H9 (cell line): Measurements from ENCODE around the gene CFAP97D2. TPM values are rescaled to one million over a fixed set of nuclear protein-coding genes. Genes with fewer than 3 reads are reported as not detected.

Experiments used
- DNase-seq: peaks from one replicate; pipeline ENCODE4 v3.0.0-alpha.2; 2017
- H2AFZ ChIP-seq: one replicate; pipeline ENCODE4 v1.6.1; 2013; ENCODE audit warnings: mild to moderate bottlenecking, low read length, control low read depth, moderate library complexity
- H2AK5ac ChIP-seq: 2 replicates; pipeline ENCODE4 v1.6.1; 2013; ENCODE audit warnings: low read length, control low read depth, mixed read lengths; ENCODE audit not compliant: insufficient read length
- H2BK120ac ChIP-seq: one replicate; pipeline ENCODE4 v1.6.1; 2013; ENCODE audit warnings: low read depth, mild to moderate bottlenecking, low read length, control low read depth, inconsistent platforms; ENCODE audit not compliant: poor library complexity, severe bottlenecking
- H2BK12ac ChIP-seq: 2 replicates; pipeline ENCODE4 v1.6.1; 2013; ENCODE audit warnings: low read length, control low read depth, mixed read lengths, low read depth; ENCODE audit not compliant: insufficient read length
- H2BK15ac ChIP-seq: 2 replicates; pipeline ENCODE4 v1.6.1; 2013; ENCODE audit warnings: low read depth, low read length, control low read depth
- H2BK20ac ChIP-seq: one replicate; pipeline ENCODE4 v1.6.1; 2013; ENCODE audit warnings: low read depth, mild to moderate bottlenecking, low read length, control low read depth, inconsistent platforms; ENCODE audit not compliant: poor library complexity, severe bottlenecking
- H2BK5ac ChIP-seq: 2 replicates; pipeline ENCODE4 v1.6.1; 2013; ENCODE audit warnings: low read length, control low read depth, mixed read lengths; ENCODE audit not compliant: insufficient read length
- H3K14ac ChIP-seq: 2 replicates; pipeline ENCODE4 v1.6.1; 2013; ENCODE audit warnings: low read length, control low read depth; ENCODE audit not compliant: insufficient read depth
- H3K18ac ChIP-seq: 2 replicates; pipeline ENCODE4 v1.6.1; 2013; ENCODE audit warnings: low read depth, mild to moderate bottlenecking, mixed read lengths, low read length, control low read depth; ENCODE audit not compliant: insufficient read length
- H3K23ac ChIP-seq: 2 replicates; pipeline ENCODE4 v1.6.1; 2013; ENCODE audit warnings: low read length, control low read depth, mixed read lengths, low read depth; ENCODE audit not compliant: insufficient read length
- H3K23me2 ChIP-seq: 2 replicates; pipeline ENCODE4 v1.6.1; 2013; ENCODE audit warnings: low read depth, mild to moderate bottlenecking, mixed read lengths, low read length, control low read depth; ENCODE audit not compliant: insufficient read length, poor library complexity, severe bottlenecking
- H3K27ac ChIP-seq: 2 replicates; pipeline ENCODE4 v1.5.1; 2013; ENCODE audit warnings: low read length, control low read depth, mixed read lengths, low read depth; ENCODE audit not compliant: insufficient read length
- H3K27me3 ChIP-seq: 2 replicates; pipeline ENCODE4 v1.6.1; 2013; ENCODE audit warnings: low read length, control low read depth, inconsistent platforms; ENCODE audit not compliant: insufficient read depth
- H3K4ac ChIP-seq: 2 replicates; pipeline ENCODE4 v1.6.1; 2013; ENCODE audit warnings: low read depth, mild to moderate bottlenecking, control low read depth, inconsistent platforms, low read length, moderate library complexity
- H3K4me1 ChIP-seq: 2 replicates; pipeline ENCODE4 v1.6.1; 2013; ENCODE audit warnings: low read length, control low read depth, inconsistent platforms; ENCODE audit not compliant: insufficient read depth
- H3K4me2 ChIP-seq: 2 replicates; pipeline ENCODE4 v1.6.1; 2013; ENCODE audit warnings: low read length, control low read depth, mixed read lengths; ENCODE audit not compliant: insufficient read length, insufficient read depth
- H3K56ac ChIP-seq: 2 replicates; pipeline ENCODE4 v1.6.1; 2013; ENCODE audit warnings: low read depth, mild to moderate bottlenecking, mixed read lengths, low read length, control low read depth; ENCODE audit not compliant: insufficient read length
- H3K79me1 ChIP-seq: 2 replicates; pipeline ENCODE4 v1.6.1; 2013; ENCODE audit warnings: low read depth, mild to moderate bottlenecking, moderate library complexity, low read length, control low read depth, inconsistent platforms; ENCODE audit not compliant: insufficient read depth, poor library complexity, severe bottlenecking
- H3K79me2 ChIP-seq: 2 replicates; pipeline ENCODE4 v1.6.1; 2013; ENCODE audit warnings: low read length, control low read depth, inconsistent platforms; ENCODE audit not compliant: insufficient read depth
- H3K9ac ChIP-seq: 2 replicates; pipeline ENCODE4 v1.6.1; 2013; ENCODE audit warnings: low read length, control low read depth, mixed read lengths; ENCODE audit not compliant: insufficient read length; ENCODE audit errors: extremely low read depth
- H3K9me3 ChIP-seq: one replicate; pipeline ENCODE4 v1.6.1; 2013; ENCODE audit warnings: low read depth, low read length, inconsistent platforms; ENCODE audit not compliant: control insufficient read depth
- H3T11ph ChIP-seq: one replicate; pipeline ENCODE4 v1.6.1; 2013; ENCODE audit warnings: mild to moderate bottlenecking, low read length, control low read depth, inconsistent platforms
- H4K20me1 ChIP-seq: one replicate; pipeline ENCODE4 v1.6.1; 2013; ENCODE audit not compliant: control insufficient read depth, insufficient read length, insufficient read depth
- H4K5ac ChIP-seq: 2 replicates; pipeline ENCODE4 v1.6.1; 2013; ENCODE audit warnings: low read depth, mild to moderate bottlenecking, mixed read lengths, low read length, control low read depth; ENCODE audit not compliant: insufficient read length
- H4K8ac ChIP-seq: replicated peaks from 2 replicates; pipeline ENCODE4 v1.6.1; 2013; ENCODE audit warnings: low read length, control low read depth, mixed read lengths, low read depth; ENCODE audit not compliant: insufficient read length
- H4K91ac ChIP-seq: 2 replicates; pipeline ENCODE4 v1.6.1; 2013; ENCODE audit warnings: low read depth, mild to moderate bottlenecking, moderate library complexity, mixed read lengths, low read length, control low read depth; ENCODE audit not compliant: insufficient read length
- H3K27ac Mint-ChIP-seq, 3 experiments: 2 replicates in 2 of 3; 3 replicates in 1 of 3; pipeline ENCODE4 v1.8.0; 2020 to 2021; ENCODE audit warnings: mixed read lengths in 3 of 3, mild to moderate bottlenecking in 1 of 3, moderate library complexity in 1 of 3
- H3K27me3 Mint-ChIP-seq: 2 replicates; pipeline ENCODE4 v1.8.0; 2021; ENCODE audit warnings: low read depth, mild to moderate bottlenecking, moderate library complexity, mixed read lengths
- H3K36me3 Mint-ChIP-seq, 3 experiments: 2 replicates in 2 of 3; 3 replicates in 1 of 3; pipeline ENCODE4 v1.8.0; 2020 to 2021; ENCODE audit warnings: low read depth in 3 of 3, mixed read lengths in 3 of 3; ENCODE audit not compliant: insufficient read depth in 1 of 3
- H3K4me1 Mint-ChIP-seq, 2 experiments: 2 replicates each; pipeline ENCODE4 v1.8.0; 2020; ENCODE audit warnings: mixed read lengths in 2 of 2
- H3K4me3 Mint-ChIP-seq, 2 experiments: 2 replicates in 1 of 2; 3 replicates in 1 of 2; pipeline ENCODE4 v1.8.0; 2020 to 2021; ENCODE audit warnings: mild to moderate bottlenecking in 2 of 2, mixed read lengths in 2 of 2, moderate library complexity in 1 of 2
- H3K9me3 Mint-ChIP-seq, 2 experiments: 2 replicates in 1 of 2; 3 replicates in 1 of 2; pipeline ENCODE4 v1.8.0; 2020; ENCODE audit warnings: mild to moderate bottlenecking in 2 of 2, mixed read lengths in 2 of 2, moderate library complexity in 1 of 2
- WGBS: extraction: QIAGEN DNeasy Blood & Tissue Kit; methylation state at CpG from one replicate; pipeline ENCODE4 v1.1.7; 2013; ENCODE audit warnings: missing lambda C conversion rate, low lambda C conversion rate, mixed read lengths; ENCODE audit not compliant: insufficient read length; ENCODE audit errors: extremely low coverage; 5-methylcytosine and 5-hydroxymethylcytosine counted together
- total RNA-seq: library from RNA; stranded (reverse); gene quantifications from 2 replicates; pipeline ENCODE4 v1.2.1, GENCODE V29; 2021
- TF ChIP-seq, protein P1 (sequence below): fragments of 200-600 bp; sonication (generic); conservative IDR thresholded peaks from 3 replicates; pipeline ENCODE4 v1.8.0; 2021; ENCODE audit warnings: antibody characterized with exemption, mild to moderate bottlenecking

CFAP97D2 gene
- total RNA-seq, 1 experiment from 2014 or later, result not detected

DNA sequence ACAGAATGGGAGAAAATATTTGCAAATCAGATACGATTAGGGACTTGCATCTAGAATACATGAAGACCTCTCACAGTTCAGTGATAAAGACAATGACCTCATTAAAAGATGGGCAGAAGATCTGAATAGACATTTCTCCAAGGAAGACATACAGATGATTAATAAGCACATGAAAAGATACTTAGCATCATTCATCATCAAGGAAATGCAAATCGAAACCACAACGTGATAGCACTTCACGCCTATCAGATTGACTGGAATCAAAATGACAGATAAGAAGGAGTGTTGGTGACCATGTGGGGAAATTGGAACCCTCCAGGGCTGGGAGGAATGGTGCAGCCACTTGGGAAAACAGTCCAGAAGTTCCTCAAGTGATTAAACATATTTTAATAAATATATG lies 25.8 kb downstream of the CFAP97D2 start:
- no peak overlapping the region for H2BK120ac ChIP-seq
- H4K8ac ChIP-seq, result no peak overlapping the region
- H2BK15ac ChIP-seq, result no peak overlapping the region
- Mint-ChIP-seq H3K4me1 (peaks cover 12 to 13% of the 10 kb centered on the region in 2 experiments), H3K9me3 (peaks cover 21 to 30% of the 10 kb centered on the region in 2 experiments), H3K4me3 (no peak overlapping the region), H3K27me3 (peaks cover 2% of the 10 kb centered on the region), H3K27ac (no peak overlapping the region), H3K36me3 (peaks cover 0 to 4% (median 0%) of the 10 kb centered on the region in 3 experiments; a peak in 2 of 7 replicates)
- no peaks in the 10 kb centered on the region for H3K27me3 ChIP-seq
- no peaks in the 10 kb centered on the region for H3K79me2 ChIP-seq
- no peak overlapping the region for H2BK20ac ChIP-seq
- no peaks in the 10 kb centered on the region for H3K23me2 ChIP-seq
- no peak overlapping the region for H2AK5ac ChIP-seq
- H3K9me3 ChIP-seq, result peaks cover 11% of the 10 kb centered on the region
- peaks cover 2% of the 10 kb centered on the region; the same call in 1 of the 2 replicates for H3K4me1 ChIP-seq
- no peak overlapping the region for H3K18ac ChIP-seq
- no peak for DNase-seq
- H2BK12ac ChIP-seq, result no peak overlapping the region
- no peak overlapping the region for H3K4me2 ChIP-seq
- no peak overlapping the region for H2AFZ ChIP-seq
- no peak overlapping the region for H3K23ac ChIP-seq
- no CpG with 5 or more reads among the region's 4 CpGs for WGBS
- H2BK5ac ChIP-seq, result no peak overlapping the region
- H3T11ph ChIP-seq, result no peak overlapping the region
- H3K9ac ChIP-seq, result no peak overlapping the region
- H3K27ac ChIP-seq, result no peak overlapping the region
- no peak overlapping the region for H4K91ac ChIP-seq
- H3K14ac ChIP-seq, result no peak overlapping the region
- no peak overlapping the region for H4K5ac ChIP-seq
- H4K20me1 ChIP-seq, result no peaks in the 10 kb centered on the region
- H3K79me1 ChIP-seq, result no peaks in the 10 kb centered on the region
- TF ChIP-seq, protein P1, sequence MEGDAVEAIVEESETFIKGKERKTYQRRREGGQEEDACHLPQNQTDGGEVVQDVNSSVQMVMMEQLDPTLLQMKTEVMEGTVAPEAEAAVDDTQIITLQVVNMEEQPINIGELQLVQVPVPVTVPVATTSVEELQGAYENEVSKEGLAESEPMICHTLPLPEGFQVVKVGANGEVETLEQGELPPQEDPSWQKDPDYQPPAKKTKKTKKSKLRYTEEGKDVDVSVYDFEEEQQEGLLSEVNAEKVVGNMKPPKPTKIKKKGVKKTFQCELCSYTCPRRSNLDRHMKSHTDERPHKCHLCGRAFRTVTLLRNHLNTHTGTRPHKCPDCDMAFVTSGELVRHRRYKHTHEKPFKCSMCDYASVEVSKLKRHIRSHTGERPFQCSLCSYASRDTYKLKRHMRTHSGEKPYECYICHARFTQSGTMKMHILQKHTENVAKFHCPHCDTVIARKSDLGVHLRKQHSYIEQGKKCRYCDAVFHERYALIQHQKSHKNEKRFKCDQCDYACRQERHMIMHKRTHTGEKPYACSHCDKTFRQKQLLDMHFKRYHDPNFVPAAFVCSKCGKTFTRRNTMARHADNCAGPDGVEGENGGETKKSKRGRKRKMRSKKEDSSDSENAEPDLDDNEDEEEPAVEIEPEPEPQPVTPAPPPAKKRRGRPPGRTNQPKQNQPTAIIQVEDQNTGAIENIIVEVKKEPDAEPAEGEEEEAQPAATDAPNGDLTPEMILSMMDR, result no peak
- H3K56ac ChIP-seq, result no peak overlapping the region
- no peak overlapping the region for H3K4ac ChIP-seq
